Glutamatergic neuron (in vitro differentiated cells): Measurements from ENCODE around the gene RGS13. TPM values are rescaled to one million over a fixed set of nuclear protein-coding genes. Genes with fewer than 3 reads are reported as not detected.

Experiments
- DNase-seq: peaks from one replicate; pipeline ENCODE4 v3.0.0; 2022
- H3K27ac Mint-ChIP-seq: one replicate; pipeline ENCODE4 v1.8.0; 2020; ENCODE audit warnings: mild to moderate bottlenecking, mixed read lengths, inconsistent platforms; ENCODE audit not compliant: unreplicated experiment
- H3K27me3 Mint-ChIP-seq: one replicate; pipeline ENCODE4 v1.8.0; 2020; ENCODE audit warnings: mild to moderate bottlenecking, moderate library complexity, mixed read lengths, inconsistent platforms; ENCODE audit not compliant: unreplicated experiment
- H3K36me3 Mint-ChIP-seq: one replicate; pipeline ENCODE4 v1.8.0; 2020; ENCODE audit warnings: mild to moderate bottlenecking, mixed read lengths, inconsistent platforms; ENCODE audit not compliant: unreplicated experiment
- H3K4me1 Mint-ChIP-seq: one replicate; pipeline ENCODE4 v1.8.0; 2020; ENCODE audit warnings: mild to moderate bottlenecking, low read depth, mixed read lengths, inconsistent platforms; ENCODE audit not compliant: unreplicated experiment
- H3K4me3 Mint-ChIP-seq: one replicate; pipeline ENCODE4 v1.8.0; 2020; ENCODE audit warnings: mild to moderate bottlenecking, mixed read lengths, inconsistent platforms; ENCODE audit not compliant: unreplicated experiment
- H3K9me3 Mint-ChIP-seq: one replicate; pipeline ENCODE4 v1.8.0; 2020; ENCODE audit warnings: mild to moderate bottlenecking, moderate library complexity, mixed read lengths, inconsistent platforms; ENCODE audit not compliant: unreplicated experiment
- total RNA-seq: library from RNA; stranded (reverse); fragmentation: NEBNext Ultra II Directional; extraction: Animal tissue kit (Norgen Biotek cat#: 25700); gene quantifications from one replicate; pipeline ENCODE4 v1.2.1, GENCODE V29; 2021; ENCODE audit not compliant: unreplicated experiment
- TF ChIP-seq, protein P1 (sequence below): fragments of 200-600 bp; sonication (generic); IDR thresholded peaks from one replicate; pipeline ENCODE4 v1.5.0; 2021; ENCODE audit not compliant: partially characterized antibody, unreplicated experiment

The RGS13 gene
- total RNA-seq, 1 donor from 2014 or later, result not detected

DNA sequence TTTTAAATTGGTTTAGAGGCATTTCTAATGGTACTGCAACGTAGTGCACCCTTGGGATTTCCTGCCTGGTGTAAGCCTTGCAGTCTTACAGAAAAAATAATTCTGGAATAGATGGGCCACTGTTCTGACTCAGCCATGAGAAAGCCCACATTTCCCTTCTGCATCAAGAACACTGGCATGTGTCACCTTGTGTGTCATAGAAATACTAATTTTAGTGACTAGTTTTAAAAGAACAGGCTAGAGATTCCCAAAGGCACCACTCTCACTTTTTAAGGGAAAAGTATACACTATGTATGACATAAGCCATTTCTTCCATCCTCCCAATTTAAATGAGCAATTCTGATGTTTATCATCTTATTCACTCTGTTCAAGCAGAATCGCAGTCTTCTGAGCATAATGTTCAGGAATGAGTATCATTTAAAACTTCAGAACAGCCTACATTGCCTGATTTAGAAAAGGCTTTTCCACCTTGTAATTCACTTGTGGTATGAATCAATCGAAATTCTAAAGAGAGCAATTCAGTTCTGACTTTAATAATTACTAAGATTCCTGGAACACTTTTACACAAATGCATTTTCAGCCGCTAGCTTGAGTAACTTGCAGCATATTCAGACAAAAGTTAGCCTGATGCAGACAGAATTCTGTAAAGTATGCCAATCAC is 18.8 kb downstream of the RGS13 start:
- H3K4me3 Mint-ChIP-seq, result no peak overlapping the region
- DNase-seq, result no peak

DNA sequence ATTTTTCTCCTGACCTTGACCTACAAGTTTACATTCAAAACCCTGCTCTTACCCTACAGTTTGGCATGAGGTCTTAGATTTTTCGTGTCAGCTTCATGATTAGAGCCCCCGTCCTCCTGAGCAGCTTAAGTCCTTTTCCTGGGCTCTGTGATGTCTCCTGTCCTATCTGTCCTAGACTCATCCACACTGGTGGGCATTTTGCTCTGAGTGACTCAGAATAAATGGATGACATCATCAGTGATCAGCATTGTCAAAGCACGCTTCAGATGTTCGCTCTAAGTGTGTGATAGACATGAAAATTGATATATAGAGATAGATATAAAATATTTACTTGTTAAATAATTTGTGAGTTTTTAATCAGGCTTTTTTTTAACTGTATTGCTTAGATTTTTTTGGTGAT is 21.8 kb downstream of the RGS13 start:
- no peaks in the 10 kb centered on the region for H3K27me3 Mint-ChIP-seq
- no peak overlapping the region for H3K27ac Mint-ChIP-seq
- H3K4me3 Mint-ChIP-seq, result no peak overlapping the region
- no peak for DNase-seq
- TF ChIP-seq, protein P1, sequence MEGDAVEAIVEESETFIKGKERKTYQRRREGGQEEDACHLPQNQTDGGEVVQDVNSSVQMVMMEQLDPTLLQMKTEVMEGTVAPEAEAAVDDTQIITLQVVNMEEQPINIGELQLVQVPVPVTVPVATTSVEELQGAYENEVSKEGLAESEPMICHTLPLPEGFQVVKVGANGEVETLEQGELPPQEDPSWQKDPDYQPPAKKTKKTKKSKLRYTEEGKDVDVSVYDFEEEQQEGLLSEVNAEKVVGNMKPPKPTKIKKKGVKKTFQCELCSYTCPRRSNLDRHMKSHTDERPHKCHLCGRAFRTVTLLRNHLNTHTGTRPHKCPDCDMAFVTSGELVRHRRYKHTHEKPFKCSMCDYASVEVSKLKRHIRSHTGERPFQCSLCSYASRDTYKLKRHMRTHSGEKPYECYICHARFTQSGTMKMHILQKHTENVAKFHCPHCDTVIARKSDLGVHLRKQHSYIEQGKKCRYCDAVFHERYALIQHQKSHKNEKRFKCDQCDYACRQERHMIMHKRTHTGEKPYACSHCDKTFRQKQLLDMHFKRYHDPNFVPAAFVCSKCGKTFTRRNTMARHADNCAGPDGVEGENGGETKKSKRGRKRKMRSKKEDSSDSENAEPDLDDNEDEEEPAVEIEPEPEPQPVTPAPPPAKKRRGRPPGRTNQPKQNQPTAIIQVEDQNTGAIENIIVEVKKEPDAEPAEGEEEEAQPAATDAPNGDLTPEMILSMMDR, result no peak
- H3K4me1 Mint-ChIP-seq, result no peaks in the 10 kb centered on the region
- no peaks in the 10 kb centered on the region for H3K36me3 Mint-ChIP-seq
- H3K9me3 Mint-ChIP-seq, result no peaks in the 10 kb centered on the region

More for the DNA sequence above, 18.8 kb downstream of the RGS13 start:
- no peak overlapping the region for H3K27ac Mint-ChIP-seq
- no peaks in the 10 kb centered on the region for H3K4me1 Mint-ChIP-seq
- TF ChIP-seq, protein P1, result no peak
- H3K27me3 Mint-ChIP-seq, result no peaks in the 10 kb centered on the region
- H3K9me3 Mint-ChIP-seq, result no peaks in the 10 kb centered on the region
- H3K36me3 Mint-ChIP-seq, result no peaks in the 10 kb centered on the region

DNA sequence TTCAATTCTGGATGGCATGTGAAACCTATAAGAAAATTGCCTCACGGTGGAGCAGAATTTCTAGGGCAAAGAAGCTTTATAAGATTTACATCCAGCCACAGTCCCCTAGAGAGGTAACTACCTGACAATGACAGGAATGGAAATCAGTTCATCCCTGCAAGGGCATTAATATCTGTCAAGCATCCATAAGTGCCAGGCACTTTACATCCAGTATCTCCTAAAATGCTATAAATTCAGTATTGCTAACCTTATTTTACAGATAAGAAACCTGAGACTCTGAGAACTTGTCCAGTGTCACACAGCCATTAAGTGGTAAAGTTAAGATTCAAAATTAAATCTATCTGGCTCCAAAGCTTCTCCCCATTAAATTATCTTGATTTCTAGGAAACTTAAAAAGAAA is 22.3 kb downstream of the RGS13 start:
- Mint-ChIP-seq H3K4me1 (no peaks in the 10 kb centered on the region), H3K27ac (no peak overlapping the region), H3K27me3 (no peaks in the 10 kb centered on the region), H3K4me3 (no peak overlapping the region), H3K36me3 (no peaks in the 10 kb centered on the region), H3K9me3 (no peaks in the 10 kb centered on the region)
- TF ChIP-seq, protein P1, result no peak
- DNase-seq, result no peak

DNA sequence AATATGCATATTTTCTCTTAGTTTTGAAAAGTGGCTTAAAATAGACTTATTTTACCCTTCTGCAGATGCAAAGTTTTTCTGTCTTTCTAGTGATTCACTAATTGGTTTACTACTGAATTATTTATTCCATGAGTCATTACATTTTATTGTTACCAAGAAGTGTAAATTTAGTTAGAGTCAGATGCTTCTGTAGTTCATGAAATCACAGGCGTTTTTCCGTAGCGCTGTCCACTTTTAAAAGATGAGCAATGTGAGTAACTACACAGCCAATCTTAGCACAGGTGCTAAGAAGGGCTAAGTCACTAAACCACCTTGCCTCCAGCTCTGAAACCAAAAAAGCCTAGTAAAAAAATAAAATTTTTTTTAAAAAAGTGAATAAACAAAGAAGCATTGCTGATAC is 24.7 kb downstream of the RGS13 start:
- Mint-ChIP-seq H3K27ac (no peak overlapping the region), H3K36me3 (no peaks in the 10 kb centered on the region), H3K27me3 (no peaks in the 10 kb centered on the region), H3K4me1 (no peaks in the 10 kb centered on the region), H3K9me3 (no peaks in the 10 kb centered on the region), H3K4me3 (no peak overlapping the region)
- TF ChIP-seq, protein P1, result no peak
- no peak for DNase-seq

DNA sequence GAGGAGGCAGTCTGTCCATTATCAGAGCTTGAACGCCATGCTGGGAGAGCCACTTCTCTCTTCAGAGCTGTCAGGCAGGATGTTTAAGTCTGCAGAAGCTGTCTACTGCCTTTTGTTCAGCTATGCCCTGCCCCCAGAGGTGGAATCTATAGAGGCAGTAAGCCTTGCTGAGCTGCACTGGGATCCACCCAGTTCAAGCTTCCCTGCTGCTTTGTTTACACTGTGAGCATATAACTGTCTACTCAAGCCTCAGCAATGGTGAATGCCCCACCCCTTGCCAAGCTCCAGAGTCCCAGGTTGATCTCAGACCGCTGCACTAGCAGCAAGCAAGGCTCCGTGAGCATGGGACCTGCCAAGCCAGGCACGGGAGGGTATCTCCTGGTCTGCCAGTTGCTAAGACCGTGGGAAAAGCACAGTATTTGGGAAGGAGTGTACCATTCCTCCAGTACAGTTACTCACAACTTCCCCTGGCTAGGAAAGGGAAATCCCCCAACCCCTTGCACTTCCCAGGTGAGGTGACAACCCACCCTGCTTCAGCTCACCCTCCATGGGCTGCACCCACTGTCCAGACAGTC is 32.5 kb downstream of the RGS13 start:
- Mint-ChIP-seq H3K27me3 (peaks cover 2% of the 10 kb centered on the region), H3K36me3 (no peaks in the 10 kb centered on the region), H3K9me3 (no peaks in the 10 kb centered on the region), H3K4me3 (no peak overlapping the region), H3K27ac (no peak overlapping the region), H3K4me1 (no peaks in the 10 kb centered on the region)
- DNase-seq, result no peak
- TF ChIP-seq, protein P1, result no peak
